HL-60 (cell line): ENCODE data around the gene GOLGA6B.
"Not testable (repeated sequence)": the region's sequence is repeated elsewhere in the genome, so short reads cannot be mapped to it uniquely, and the experiment has no call there.

Experiments used
- GABPA ChIP-seq: IDR thresholded peaks from 2 replicates; pipeline ENCODE4 v1.6.1; 2012; ENCODE audit warnings: low read depth
- POLR2AphosphoS5 ChIP-seq: IDR thresholded peaks from 2 replicates; pipeline ENCODE4 v1.6.1; 2012; ENCODE audit warnings: low read depth
- TF ChIP-seq, protein P1 (sequence below): IDR thresholded peaks from one replicate; pipeline ENCODE4 v1.5.1; 2011; ENCODE audit warnings: low read length, control low read depth, inconsistent platforms; ENCODE audit not compliant: insufficient read depth
- TF ChIP-seq, protein P2 (sequence below): IDR thresholded peaks from 2 replicates; pipeline ENCODE4 v1.6.1; 2012; ENCODE audit warnings: low read depth; ENCODE audit not compliant: insufficient replicate concordance

DNA sequence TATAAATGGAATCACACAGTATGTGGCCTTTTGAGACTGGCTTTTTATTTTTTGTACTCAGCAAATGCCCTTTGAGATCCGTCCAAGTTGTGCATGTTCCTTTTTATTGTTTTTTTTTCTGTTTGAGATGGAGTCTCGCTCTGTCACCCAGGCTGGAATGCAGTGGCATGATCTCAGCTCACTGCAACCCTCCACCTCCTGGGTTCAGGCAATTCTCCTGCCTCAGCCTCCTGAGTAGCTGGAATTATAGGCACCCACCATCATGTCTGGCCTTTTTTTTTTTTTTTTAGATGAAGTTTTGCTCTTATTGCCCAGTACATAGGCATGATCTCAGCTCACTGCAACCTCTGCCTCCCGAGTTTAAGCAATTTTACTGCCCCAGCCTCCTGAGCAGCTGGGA, 28.3 kb upstream of the GOLGA6B start:
- TF ChIP-seq, protein P1, sequence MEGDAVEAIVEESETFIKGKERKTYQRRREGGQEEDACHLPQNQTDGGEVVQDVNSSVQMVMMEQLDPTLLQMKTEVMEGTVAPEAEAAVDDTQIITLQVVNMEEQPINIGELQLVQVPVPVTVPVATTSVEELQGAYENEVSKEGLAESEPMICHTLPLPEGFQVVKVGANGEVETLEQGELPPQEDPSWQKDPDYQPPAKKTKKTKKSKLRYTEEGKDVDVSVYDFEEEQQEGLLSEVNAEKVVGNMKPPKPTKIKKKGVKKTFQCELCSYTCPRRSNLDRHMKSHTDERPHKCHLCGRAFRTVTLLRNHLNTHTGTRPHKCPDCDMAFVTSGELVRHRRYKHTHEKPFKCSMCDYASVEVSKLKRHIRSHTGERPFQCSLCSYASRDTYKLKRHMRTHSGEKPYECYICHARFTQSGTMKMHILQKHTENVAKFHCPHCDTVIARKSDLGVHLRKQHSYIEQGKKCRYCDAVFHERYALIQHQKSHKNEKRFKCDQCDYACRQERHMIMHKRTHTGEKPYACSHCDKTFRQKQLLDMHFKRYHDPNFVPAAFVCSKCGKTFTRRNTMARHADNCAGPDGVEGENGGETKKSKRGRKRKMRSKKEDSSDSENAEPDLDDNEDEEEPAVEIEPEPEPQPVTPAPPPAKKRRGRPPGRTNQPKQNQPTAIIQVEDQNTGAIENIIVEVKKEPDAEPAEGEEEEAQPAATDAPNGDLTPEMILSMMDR: not testable (repeated sequence)
- not testable (repeated sequence) for TF ChIP-seq POLR2AphosphoS5, GABPA
- TF ChIP-seq, protein P2, sequence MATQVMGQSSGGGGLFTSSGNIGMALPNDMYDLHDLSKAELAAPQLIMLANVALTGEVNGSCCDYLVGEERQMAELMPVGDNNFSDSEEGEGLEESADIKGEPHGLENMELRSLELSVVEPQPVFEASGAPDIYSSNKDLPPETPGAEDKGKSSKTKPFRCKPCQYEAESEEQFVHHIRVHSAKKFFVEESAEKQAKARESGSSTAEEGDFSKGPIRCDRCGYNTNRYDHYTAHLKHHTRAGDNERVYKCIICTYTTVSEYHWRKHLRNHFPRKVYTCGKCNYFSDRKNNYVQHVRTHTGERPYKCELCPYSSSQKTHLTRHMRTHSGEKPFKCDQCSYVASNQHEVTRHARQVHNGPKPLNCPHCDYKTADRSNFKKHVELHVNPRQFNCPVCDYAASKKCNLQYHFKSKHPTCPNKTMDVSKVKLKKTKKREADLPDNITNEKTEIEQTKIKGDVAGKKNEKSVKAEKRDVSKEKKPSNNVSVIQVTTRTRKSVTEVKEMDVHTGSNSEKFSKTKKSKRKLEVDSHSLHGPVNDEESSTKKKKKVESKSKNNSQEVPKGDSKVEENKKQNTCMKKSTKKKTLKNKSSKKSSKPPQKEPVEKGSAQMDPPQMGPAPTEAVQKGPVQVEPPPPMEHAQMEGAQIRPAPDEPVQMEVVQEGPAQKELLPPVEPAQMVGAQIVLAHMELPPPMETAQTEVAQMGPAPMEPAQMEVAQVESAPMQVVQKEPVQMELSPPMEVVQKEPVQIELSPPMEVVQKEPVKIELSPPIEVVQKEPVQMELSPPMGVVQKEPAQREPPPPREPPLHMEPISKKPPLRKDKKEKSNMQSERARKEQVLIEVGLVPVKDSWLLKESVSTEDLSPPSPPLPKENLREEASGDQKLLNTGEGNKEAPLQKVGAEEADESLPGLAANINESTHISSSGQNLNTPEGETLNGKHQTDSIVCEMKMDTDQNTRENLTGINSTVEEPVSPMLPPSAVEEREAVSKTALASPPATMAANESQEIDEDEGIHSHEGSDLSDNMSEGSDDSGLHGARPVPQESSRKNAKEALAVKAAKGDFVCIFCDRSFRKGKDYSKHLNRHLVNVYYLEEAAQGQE: not testable (repeated sequence)
